Activated T-cell treated with anti-CD3 and anti-CD28 coated beads for 1 hour (primary cell): ENCODE results near the gene DDAH1.
"Not testable (repeated sequence)": the region's sequence is repeated elsewhere in the genome, so short reads cannot be mapped to it uniquely, and the experiment has no call there.

Experiments
- DNase-seq: peaks from one replicate; pipeline ENCODE4 v3.0.0-alpha.2; 2020; ENCODE audit warnings: low read depth

Gene DDAH1

GRCh38 chr1:85470130-85470529 lies 5.2 kb upstream of the DDAH1 start:
- not testable (repeated sequence) for DNase-seq

DNA sequence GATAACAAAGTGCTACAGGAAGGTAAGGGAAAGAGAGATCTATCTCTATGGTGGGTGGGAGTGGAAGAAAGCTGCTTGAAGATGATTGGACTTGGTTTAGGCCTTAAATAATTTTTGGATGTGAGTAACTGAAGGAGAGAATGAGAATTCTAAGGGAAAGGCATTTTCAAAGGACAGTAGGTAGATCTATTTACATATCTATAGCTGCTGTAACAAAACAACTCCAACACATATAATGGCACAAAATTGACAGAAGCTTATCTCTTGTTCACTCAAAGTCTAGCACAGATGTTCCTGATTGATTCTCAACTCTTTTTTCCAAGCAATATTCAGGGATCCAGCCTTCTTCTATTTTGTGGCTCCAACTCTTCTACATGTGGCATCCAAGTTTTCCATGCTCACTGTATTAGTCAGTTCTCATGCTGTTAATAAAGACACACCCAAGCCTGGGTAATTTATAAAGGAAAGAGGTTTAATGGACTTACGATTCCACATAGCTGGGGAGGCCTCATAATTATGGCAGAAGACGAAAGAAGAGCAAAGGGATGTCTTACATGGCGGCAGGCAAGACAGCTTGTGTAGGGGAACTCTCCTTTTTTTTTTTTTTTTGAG lies 3.1 kb upstream of the DDAH1 start:
- no peak for DNase-seq

GRCh38 chr1:85467036-85467435 lies 2.1 kb upstream of the DDAH1 start:
- DNase-seq: no peak

- no peak for DNase-seq
Observed at GRCh38 chr1:85465786-85466134, 801 bp upstream of the DDAH1 start.

DNA sequence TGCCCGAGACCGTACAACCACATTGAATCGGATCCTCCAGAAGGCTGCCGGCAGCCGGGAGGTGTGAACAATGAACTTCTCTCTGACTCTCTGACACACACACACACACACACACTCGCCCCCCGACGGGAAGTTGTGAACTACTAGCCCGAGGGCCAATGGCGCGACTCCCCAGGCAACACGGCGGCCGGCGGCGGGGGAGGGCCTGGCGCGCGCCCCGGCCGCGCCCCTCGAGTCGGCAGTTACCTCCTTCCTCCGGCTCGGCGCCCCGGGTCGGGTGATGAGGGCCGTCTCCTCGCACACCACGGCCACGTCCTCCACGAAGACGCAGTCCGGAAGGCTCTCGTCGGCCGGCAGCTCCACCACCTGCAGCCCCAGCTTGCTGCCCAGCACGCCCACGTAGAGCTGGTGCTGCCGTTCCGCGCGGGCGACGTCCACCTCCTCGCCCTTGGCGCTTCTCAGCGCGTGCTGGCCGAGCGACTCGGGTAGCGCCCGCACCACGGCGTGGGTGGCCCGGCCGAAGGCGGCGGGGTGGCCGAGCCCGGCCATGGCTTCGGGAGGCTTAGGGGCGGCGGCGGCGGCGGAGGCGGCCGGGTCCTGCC lies 361 bp downstream of the DDAH1 start:
- no peak for DNase-seq

GRCh38 chr1:85463731-85464496 lies 1.0 kb downstream of the DDAH1 start:
- no peak for DNase-seq

DNA sequence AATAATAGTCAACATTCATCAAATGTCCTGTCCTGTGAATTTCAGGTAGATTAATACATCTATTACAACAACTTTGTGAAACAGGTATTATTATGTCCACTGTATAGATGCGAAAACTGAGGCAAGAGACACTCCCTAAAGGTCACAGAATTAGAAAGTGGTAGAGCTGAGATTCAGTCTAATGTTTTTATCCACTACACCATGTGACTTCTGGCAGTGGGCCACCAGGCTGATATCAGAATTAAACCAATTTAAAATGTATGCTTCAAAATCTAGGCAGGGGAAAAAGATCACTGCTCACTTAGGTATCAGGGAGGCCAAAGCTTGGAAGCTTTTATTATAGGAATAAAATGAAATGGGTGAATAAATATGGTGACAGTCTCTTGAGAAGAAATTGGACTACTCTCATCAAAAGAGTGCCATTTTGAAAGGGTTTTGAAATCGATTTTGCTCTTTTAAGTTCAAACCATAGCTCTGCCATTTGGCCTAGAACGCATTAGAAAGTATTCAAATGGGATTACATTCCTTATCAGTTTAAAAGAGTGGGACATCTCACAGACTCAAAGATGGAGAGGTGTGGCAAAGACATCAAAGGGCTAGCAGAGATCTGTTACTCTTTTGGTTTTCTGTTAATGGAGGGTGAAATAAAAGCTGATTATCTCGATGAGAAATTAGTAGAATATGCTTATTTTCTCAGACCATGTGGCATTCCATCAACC lies 1.9 kb downstream of the DDAH1 start:
- DNase-seq: no peak

GRCh38 chr1:85461216-85461918 lies 3.6 kb downstream of the DDAH1 start:
- no peak for DNase-seq

GRCh38 chr1:85460555-85461088 lies 4.3 kb downstream of the DDAH1 start:
- DNase-seq: no peak

DNA sequence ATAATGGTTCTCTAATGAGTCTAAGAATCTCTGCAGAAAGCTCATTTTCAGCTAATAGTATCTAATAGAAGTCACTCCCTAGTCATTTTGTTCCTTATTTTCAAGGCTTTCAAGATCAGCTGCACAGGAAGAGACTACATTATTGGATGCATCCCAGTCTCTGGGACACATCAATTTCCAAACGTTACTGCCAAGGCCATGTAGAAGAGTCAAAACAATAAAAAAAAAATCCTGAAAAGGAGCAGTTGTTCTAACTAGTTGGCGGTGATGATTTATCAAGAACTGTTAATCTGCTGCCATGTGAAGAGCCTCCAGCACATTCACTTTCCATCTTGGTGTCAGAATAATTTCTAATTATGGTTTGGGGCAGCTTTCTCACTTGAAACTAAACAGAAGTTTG lies 5.7 kb downstream of the DDAH1 start:
- no peak for DNase-seq

DNA sequence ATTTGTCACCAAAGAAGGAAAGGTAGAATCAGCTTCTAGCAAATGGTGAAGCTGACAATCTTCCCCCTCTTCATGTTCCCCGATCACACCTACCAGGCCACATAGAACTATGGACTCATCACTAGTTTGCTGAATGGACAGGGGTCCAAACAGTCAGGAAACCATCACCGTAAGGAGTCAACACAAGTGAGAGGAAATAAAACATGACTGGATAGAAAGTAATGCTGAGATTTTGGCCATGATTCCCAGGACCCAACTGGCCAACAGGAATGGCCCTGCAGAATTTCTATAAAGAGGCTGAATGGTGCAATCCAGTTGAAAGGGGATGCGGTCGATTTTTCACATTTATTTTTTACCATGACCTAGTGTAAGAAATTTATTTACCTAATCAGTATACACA lies 10.7 kb downstream of the DDAH1 start:
- DNase-seq: no peak

GRCh38 chr1:85453640-85454194 lies 11.2 kb downstream of the DDAH1 start:
- DNase-seq: no peak

DNA sequence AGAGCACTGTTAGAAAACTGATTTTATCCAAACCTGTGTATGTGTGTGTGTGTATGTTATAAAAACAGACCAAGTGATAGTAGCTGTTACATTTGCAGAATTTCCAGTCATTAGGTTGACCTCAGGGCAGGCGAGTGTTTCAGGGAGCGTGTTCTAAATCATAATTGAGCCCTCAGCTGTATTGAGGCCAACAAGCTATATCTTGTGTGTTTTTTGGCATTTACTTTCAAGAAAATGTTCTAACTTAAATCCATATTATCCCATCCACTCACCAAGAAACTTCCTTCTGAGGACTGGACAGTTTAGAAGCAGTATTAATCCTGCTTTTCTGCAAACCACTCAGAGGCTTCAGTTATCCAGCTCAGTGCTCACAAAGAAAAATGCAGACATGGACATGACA lies 12.0 kb downstream of the DDAH1 start:
- no peak for DNase-seq

GRCh38 chr1:85451236-85451830 lies 13.6 kb downstream of the DDAH1 start:
- DNase-seq: no peak

GRCh38 chr1:85450832-85451231 lies 14.1 kb downstream of the DDAH1 start:
- no peak for DNase-seq

DNA sequence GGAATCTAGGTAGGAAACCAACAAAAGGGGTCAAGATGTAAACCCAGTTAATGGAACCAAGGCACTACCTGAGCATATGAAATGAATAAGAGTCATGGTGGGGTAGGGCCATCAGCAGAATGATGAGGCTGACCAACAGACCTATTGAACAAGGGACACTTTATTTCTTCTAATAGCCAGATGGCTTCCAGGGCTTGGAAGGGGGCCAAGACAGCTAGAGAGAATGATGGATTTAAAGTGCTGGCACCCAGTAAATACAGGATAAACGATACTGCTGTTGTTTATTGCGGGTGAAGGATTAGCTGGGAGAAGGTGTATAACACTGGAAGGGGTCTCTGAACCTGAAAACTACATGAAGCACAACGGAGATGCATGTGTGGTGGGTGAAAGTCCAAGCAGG lies 15.6 kb downstream of the DDAH1 start:
- no peak for DNase-seq

- DNase-seq: no peak
Observed at GRCh38 chr1:85448358-85448757, 16.6 kb downstream of the DDAH1 start.

DNA sequence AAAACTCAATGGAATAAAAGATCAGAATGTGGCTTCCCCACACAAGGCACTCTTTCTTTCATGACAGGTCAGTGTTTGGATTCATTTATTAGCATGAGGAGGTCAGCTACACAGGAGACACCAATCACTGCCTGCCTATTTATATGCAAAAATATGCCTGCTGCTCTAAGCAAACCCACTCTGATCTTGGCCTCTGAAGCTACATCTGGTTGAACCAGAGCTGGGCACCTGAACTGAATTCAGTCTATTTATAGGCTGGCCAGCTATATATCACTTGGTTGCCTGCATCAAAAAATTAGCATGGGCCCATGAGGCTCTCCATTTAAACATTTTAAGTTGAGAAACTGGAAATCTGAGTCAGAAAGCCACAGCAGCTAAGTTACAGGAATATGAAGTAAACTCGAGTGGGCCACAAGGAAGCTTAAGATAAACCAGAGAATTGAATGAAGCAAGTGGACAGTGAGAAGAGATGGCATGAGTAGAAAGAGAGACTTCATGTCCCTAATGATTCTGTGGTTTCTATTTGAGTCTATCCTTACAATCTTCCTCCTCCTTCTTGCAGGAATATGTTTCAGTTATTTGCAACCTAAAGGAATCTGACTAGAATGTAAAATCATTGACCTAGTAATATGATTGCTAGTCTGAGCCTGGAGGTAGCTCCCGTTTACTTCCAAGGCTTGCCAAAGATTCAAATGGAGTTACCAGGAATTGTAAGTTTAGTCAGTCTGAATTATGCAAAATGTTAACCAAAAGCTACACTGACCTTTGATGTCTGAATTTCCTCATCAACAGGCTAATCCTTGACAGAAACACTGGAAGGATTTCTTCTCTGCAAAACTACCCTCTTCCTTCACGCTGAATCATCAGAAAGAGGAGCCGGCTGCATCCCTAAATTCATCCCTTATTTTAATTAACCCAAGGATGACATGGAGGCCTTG lies 17.7 kb downstream of the DDAH1 start:
- DNase-seq: no peak

DNA sequence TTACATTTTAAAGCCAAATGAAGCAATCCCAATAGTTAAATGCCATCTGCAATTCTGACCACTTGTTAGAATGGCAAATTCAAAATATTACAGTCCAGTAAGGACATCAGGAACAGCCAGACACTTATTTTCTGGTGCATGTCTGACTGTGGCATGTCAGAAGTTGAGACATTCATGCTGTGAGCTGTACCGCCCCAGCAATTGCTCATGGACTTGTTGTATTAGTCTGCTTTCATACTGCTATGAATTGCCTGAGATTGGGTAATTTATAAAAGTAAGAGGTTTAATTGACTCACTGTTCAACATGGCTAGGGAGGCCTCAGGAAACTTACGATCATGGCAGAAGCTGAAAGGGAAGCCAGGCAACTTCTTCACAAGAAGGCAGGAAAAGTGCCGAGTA lies 19.1 kb downstream of the DDAH1 start:
- DNase-seq: no peak

GRCh38 chr1:85444381-85444780 lies 20.6 kb downstream of the DDAH1 start:
- no peak for DNase-seq
